Panc1 (cell line): ENCODE data around the gene ROBO1. TPM values are rescaled to one million over a fixed set of nuclear protein-coding genes. Genes with fewer than 3 reads are reported as not detected.

ENCODE experiments used
- ATAC-seq: fragments of 200-7000 bp; cut with Tn5 transposase; 2 replicates; pipeline ENCODE4 v1.9.1; 2020; ENCODE audit warnings: mild to moderate bottlenecking, moderate library complexity
- BruUV-seq: library from RNA; stranded (reverse); fragments of 400-500 nt; replicated peaks from 2 replicates; lab custom pipeline; 2021; lab: Mats Ljungman, UMichigan
- CTCF ChIA-PET: fragments of 300-600 bp; sonication (Branson Sonifier 250); formaldehyde crosslinking; loops from one replicate; lab custom pipeline; 2022; ENCODE audit warnings: antibody characterized with exemption; lab: Charles Lee
- POLR2A ChIA-PET: fragments of 300-600 bp; sonication (Branson Sonifier 250); formaldehyde crosslinking; loops from one replicate; lab custom pipeline; 2022; ENCODE audit warnings: antibody characterized with exemption; lab: Charles Lee
- DNase-seq: peaks from one replicate; pipeline ENCODE4 v3.0.0-alpha.2; 2010; ENCODE audit warnings: low read depth, low spot score
- H3K27ac ChIP-seq: 2 replicates; pipeline ENCODE4 v1.5.1; 2011; ENCODE audit warnings: mild to moderate bottlenecking, low read length, inconsistent platforms
- H3K27me3 ChIP-seq: fragments of 200-500 bp; sonication (Bioruptor generic); 2 replicates; pipeline ENCODE4 v1.6.0; 2014; ENCODE audit warnings: low read length, inconsistent platforms; ENCODE audit not compliant: control insufficient read depth, insufficient read depth
- H3K36me3 ChIP-seq: fragments of 200-500 bp; sonication (Bioruptor generic); 2 replicates; pipeline ENCODE4 v1.5.1; 2014; ENCODE audit warnings: inconsistent platforms, mild to moderate bottlenecking, low read length, moderate library complexity; ENCODE audit not compliant: control insufficient read depth, insufficient read depth
- H3K4me1 ChIP-seq: 2 replicates; pipeline ENCODE4 v1.5.1; 2011; ENCODE audit warnings: inconsistent platforms, mild to moderate bottlenecking, low read length, moderate library complexity; ENCODE audit not compliant: control insufficient read depth, insufficient read depth
- H3K4me3 ChIP-seq, 2 experiments: 2 replicates each; pipeline ENCODE4 v1.5.1; 2011 to 2012; ENCODE audit warnings: low read depth in 2 of 2, low read length in 2 of 2, mild to moderate bottlenecking in 2 of 2, inconsistent platforms in 1 of 2, moderate library complexity in 1 of 2
- H3K9me3 ChIP-seq: fragments of 200-500 bp; sonication (Bioruptor generic); 2 replicates; pipeline ENCODE4 v1.5.1; 2014; ENCODE audit warnings: low read depth, mild to moderate bottlenecking, inconsistent platforms, low read length, moderate library complexity; ENCODE audit not compliant: control insufficient read depth, insufficient read depth
- CTCF ChIP-seq: fragments of 450-650 bp; IDR thresholded peaks from 2 replicates; pipeline ENCODE4 v1.5.1; 2017; ENCODE audit warnings: mild to moderate bottlenecking
- POLR2AphosphoS5 ChIP-seq: IDR thresholded peaks from 2 replicates; pipeline ENCODE4 v1.6.1; 2012; ENCODE audit warnings: mild to moderate bottlenecking, low read depth, low read length, moderate library complexity
- REST ChIP-seq, 2 experiments: IDR thresholded peaks; 2 replicates each; pipeline ENCODE4 v1.6.1; 2011 to 2012; ENCODE audit warnings: low read depth in 2 of 2, control low read depth in 1 of 2, low read length in 1 of 2, mild to moderate bottlenecking in 1 of 2, moderate library complexity in 1 of 2; ENCODE audit not compliant: insufficient read depth in 1 of 2
- SIN3A ChIP-seq: IDR thresholded peaks from 2 replicates; pipeline ENCODE4 v1.6.1; 2012; ENCODE audit warnings: low read depth, mild to moderate bottlenecking, low read length, moderate library complexity, borderline replicate concordance; ENCODE audit not compliant: insufficient read depth
- TCF7L2 ChIP-seq: IDR thresholded peaks from 2 replicates; pipeline ENCODE4 v1.6.1; 2011; ENCODE audit warnings: mild to moderate bottlenecking, low read depth, low read length, inconsistent platforms
- in situ Hi-C: cut with HindIII; loops from 2 replicates; pipeline ENCODE4 v1.10.0; 2016; ENCODE audit warnings: low sequenced_read_pairs, low pct_unique_long_range_greater_than_20kb
- intact Hi-C: fragments of 100-400 bp; cut with micrococcal nuclease; formaldehyde crosslinking; loops from one replicate; pipeline ENCODE4 v1.10.0; 2022; ENCODE audit not compliant: unreplicated experiment
- total RNA-seq: library from RNA; stranded (reverse); gene quantifications from one replicate; pipeline ENCODE4 v1.2.1, GENCODE V29; 2021; ENCODE audit not compliant: unreplicated experiment

The ROBO1 gene
- total RNA-seq, 1 experiment from 2014 or later, result 61.6 TPM

- TF ChIP-seq CTCF, result no peak
- no peak for TF ChIP-seq TCF7L2
- no peak for TF ChIP-seq POLR2AphosphoS5
- TF ChIP-seq SIN3A, result no peak
- no peak for TF ChIP-seq REST (IDR thresholded peaks at IDR 0.05; ENCODE audit: insufficient read depth in 1 of 2, low read depth in 2 of 2, low read length in 1 of 2)
- Histone ChIP-seq H3K9me3 (no peaks in the 10 kb centered on the region), H3K4me3 (no peak overlapping the region), H3K4me1 (no peaks in the 10 kb centered on the region), H3K27me3 (no peaks in the 10 kb centered on the region), H3K36me3 (no peaks in the 10 kb centered on the region), H3K27ac (no peak overlapping the region)
- intact Hi-C loops, result no loop called here
- in situ Hi-C loops, result no loop called here
- ChIA-PET POLR2A (no interaction called here), CTCF (no interaction called here)
- ATAC-seq (no peak), DNase-seq (no peak)
- BruUV-seq, result no TSS peak
Observed at GRCh38 chr3:79602385-79602784, 165.4 kb downstream of the ROBO1 start.

- no TSS peak for BruUV-seq
- H3K4me1 ChIP-seq, result no peaks in the 10 kb centered on the region
- CTCF ChIA-PET, result no interaction called here
- ATAC-seq, result no peak
- no peaks in the 10 kb centered on the region for H3K27me3 ChIP-seq
- DNase-seq, result no peak
- intact Hi-C loops (no loop called here), in situ Hi-C loops (no loop called here)
- no peaks in the 10 kb centered on the region for H3K9me3 ChIP-seq
- H3K36me3 ChIP-seq, result no peaks in the 10 kb centered on the region
- TF ChIP-seq POLR2AphosphoS5 (no peak), TCF7L2 (no peak), REST (IDR thresholded peaks at IDR 0.05; ENCODE audit: insufficient read depth in 1 of 2, low read depth in 2 of 2, low read length in 1 of 2) (no peak), SIN3A (no peak), CTCF (no peak)
- H3K4me3 ChIP-seq, result no peak overlapping the region
- no peak overlapping the region for H3K27ac ChIP-seq
- POLR2A ChIA-PET, result no interaction called here
Observed at GRCh38 chr3:79598594-79598993, 169.2 kb downstream of the ROBO1 start.
